GM23338 (cell line): ENCODE measurements around the gene ZNF763.

Source experiments
- CREB1 ChIP-seq: fragments of 250-450 bp; sonication (Bioruptor Pico); IDR thresholded peaks from 2 replicates; pipeline ENCODE4 v1.5.0; 2020; ENCODE audit warnings: low read depth, mild to moderate bottlenecking, moderate library complexity
- EZH2 ChIP-seq: fragments of 200-600 bp; sonication (generic); IDR thresholded peaks from one replicate; pipeline ENCODE4 v1.8.0; 2017; ENCODE audit warnings: antibody characterized with exemption, mild to moderate bottlenecking, low read depth; ENCODE audit not compliant: unreplicated experiment
- EZH2phosphoT487 ChIP-seq: fragments of 200-600 bp; sonication (generic); IDR thresholded peaks from one replicate; pipeline ENCODE4 v1.8.1; 2018; ENCODE audit warnings: antibody characterized with exemption; ENCODE audit not compliant: unreplicated experiment
- JUNB ChIP-seq: IDR thresholded peaks from one replicate; pipeline ENCODE4 v1.6.1; 2016; ENCODE audit warnings: antibody characterized with exemption; ENCODE audit not compliant: unreplicated experiment
- NANOG ChIP-seq: IDR thresholded peaks from 2 replicates; pipeline ENCODE4 v1.6.1; 2016; ENCODE audit warnings: antibody characterized with exemption, borderline replicate concordance
- POLR2AphosphoS5 ChIP-seq: IDR thresholded peaks from 2 replicates; pipeline ENCODE4 v1.6.1; 2016; ENCODE audit warnings: antibody characterized with exemption, low read depth
- STAT1 ChIP-seq: IDR thresholded peaks from one replicate; pipeline ENCODE4 v1.6.1; 2016; ENCODE audit warnings: antibody characterized with exemption; ENCODE audit not compliant: unreplicated experiment
- ZNF114 ChIP-seq: fragments of 250-450 bp; sonication (Bioruptor Pico); IDR thresholded peaks from 2 replicates; pipeline ENCODE4 v1.5.0; 2020; ENCODE audit warnings: mild to moderate bottlenecking, moderate library complexity
- ZNF331 ChIP-seq: fragments of 250-450 bp; sonication (Bioruptor Pico); IDR thresholded peaks from 2 replicates; pipeline ENCODE4 v1.5.0; 2020; ENCODE audit warnings: low read depth, mild to moderate bottlenecking, moderate library complexity
- TF ChIP-seq, protein P1 (sequence below), 2 experiments: fragments of 200-600 bp in 1 of 2; sonication (generic) in 1 of 2; conservative IDR thresholded peaks; 2 replicates each; pipeline versions ENCODE4 v1.5.1 to v1.6.1; 2016 to 2017; ENCODE audit warnings: antibody characterized with exemption in 2 of 2, low read depth in 2 of 2, mild to moderate bottlenecking in 2 of 2, moderate library complexity in 1 of 2
- TF ChIP-seq, protein P2 (sequence below): IDR thresholded peaks from one replicate; pipeline ENCODE4 v1.6.1; 2018; ENCODE audit warnings: antibody characterized with exemption; ENCODE audit not compliant: unreplicated experiment
- TF ChIP-seq, protein P3 (sequence below): IDR thresholded peaks from 2 replicates; pipeline ENCODE4 v1.6.1; 2016; ENCODE audit warnings: antibody characterized with exemption

- TF ChIP-seq, protein P1, sequence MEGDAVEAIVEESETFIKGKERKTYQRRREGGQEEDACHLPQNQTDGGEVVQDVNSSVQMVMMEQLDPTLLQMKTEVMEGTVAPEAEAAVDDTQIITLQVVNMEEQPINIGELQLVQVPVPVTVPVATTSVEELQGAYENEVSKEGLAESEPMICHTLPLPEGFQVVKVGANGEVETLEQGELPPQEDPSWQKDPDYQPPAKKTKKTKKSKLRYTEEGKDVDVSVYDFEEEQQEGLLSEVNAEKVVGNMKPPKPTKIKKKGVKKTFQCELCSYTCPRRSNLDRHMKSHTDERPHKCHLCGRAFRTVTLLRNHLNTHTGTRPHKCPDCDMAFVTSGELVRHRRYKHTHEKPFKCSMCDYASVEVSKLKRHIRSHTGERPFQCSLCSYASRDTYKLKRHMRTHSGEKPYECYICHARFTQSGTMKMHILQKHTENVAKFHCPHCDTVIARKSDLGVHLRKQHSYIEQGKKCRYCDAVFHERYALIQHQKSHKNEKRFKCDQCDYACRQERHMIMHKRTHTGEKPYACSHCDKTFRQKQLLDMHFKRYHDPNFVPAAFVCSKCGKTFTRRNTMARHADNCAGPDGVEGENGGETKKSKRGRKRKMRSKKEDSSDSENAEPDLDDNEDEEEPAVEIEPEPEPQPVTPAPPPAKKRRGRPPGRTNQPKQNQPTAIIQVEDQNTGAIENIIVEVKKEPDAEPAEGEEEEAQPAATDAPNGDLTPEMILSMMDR (conservative IDR thresholded peaks at IDR 0.05; ENCODE audit: low read depth in 2 of 2) = no peak
- TF ChIP-seq JUNB (no peak), EZH2phosphoT487 (no peak), CREB1 (CRISPR knock-in tag) (no peak), POLR2AphosphoS5 (no peak), EZH2 (no peak), NANOG (no peak), ZNF331 (CRISPR knock-in tag) (no peak), STAT1 (no peak), ZNF114 (CRISPR knock-in tag) (no peak)
- TF ChIP-seq, protein P2, sequence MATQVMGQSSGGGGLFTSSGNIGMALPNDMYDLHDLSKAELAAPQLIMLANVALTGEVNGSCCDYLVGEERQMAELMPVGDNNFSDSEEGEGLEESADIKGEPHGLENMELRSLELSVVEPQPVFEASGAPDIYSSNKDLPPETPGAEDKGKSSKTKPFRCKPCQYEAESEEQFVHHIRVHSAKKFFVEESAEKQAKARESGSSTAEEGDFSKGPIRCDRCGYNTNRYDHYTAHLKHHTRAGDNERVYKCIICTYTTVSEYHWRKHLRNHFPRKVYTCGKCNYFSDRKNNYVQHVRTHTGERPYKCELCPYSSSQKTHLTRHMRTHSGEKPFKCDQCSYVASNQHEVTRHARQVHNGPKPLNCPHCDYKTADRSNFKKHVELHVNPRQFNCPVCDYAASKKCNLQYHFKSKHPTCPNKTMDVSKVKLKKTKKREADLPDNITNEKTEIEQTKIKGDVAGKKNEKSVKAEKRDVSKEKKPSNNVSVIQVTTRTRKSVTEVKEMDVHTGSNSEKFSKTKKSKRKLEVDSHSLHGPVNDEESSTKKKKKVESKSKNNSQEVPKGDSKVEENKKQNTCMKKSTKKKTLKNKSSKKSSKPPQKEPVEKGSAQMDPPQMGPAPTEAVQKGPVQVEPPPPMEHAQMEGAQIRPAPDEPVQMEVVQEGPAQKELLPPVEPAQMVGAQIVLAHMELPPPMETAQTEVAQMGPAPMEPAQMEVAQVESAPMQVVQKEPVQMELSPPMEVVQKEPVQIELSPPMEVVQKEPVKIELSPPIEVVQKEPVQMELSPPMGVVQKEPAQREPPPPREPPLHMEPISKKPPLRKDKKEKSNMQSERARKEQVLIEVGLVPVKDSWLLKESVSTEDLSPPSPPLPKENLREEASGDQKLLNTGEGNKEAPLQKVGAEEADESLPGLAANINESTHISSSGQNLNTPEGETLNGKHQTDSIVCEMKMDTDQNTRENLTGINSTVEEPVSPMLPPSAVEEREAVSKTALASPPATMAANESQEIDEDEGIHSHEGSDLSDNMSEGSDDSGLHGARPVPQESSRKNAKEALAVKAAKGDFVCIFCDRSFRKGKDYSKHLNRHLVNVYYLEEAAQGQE = no peak
- TF ChIP-seq, protein P3, sequence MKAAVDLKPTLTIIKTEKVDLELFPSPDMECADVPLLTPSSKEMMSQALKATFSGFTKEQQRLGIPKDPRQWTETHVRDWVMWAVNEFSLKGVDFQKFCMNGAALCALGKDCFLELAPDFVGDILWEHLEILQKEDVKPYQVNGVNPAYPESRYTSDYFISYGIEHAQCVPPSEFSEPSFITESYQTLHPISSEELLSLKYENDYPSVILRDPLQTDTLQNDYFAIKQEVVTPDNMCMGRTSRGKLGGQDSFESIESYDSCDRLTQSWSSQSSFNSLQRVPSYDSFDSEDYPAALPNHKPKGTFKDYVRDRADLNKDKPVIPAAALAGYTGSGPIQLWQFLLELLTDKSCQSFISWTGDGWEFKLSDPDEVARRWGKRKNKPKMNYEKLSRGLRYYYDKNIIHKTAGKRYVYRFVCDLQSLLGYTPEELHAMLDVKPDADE = no peak
These were observed 22.1 kb upstream of the ZNF763 start for GRCh38 chr19:11942843-11943108.
